ENCODE measurements around the gene HOXA3.
A peak's percentile ranks its signal among the peaks of the same experiment; 100 is the strongest.

HOXA3 gene

GRCh38 chr7:27154901-27155815 lies 2.8 kb upstream of the HOXA3 start:
- DNase-seq, result no peak

DNA sequence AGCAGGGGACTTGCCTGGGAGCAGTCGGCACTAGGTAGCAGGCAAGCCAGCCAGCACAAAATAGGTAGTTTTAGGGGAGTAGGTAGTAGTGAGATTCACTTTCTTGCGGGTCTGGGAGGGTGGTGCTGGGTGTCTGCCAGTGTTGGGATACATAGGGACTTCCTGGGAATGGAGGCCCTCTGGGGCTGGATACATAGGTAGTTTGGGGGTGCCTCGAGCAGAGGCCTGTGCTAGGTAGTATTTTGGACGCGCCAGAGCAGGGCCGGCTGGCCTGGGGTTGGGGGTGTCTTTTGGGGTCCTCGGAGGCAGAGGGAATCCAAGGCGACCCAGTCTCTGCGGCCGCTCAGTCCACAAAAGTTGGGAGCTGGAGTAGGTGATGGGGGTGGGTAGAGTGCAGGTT lies 2.0 kb upstream of the HOXA3 start:
- no peak for DNase-seq

DNA sequence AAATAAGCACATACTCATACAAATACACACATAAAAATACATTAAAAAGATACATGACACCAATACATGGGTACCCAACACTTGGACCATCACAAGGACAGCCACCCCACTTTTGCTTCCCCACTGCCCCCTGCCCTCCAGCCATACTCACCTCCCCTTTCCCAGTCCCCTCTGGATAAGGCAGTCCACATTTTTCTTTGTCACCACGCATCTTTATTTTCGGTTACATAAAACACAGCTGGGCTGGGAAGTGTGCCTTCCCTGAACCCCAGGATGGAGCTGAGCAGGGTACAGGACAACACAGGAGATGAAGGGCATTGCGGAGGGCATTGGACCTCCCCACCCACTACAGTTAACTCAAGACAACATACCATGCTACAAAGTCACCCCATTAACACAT lies 1.1 kb upstream of the HOXA3 start:
- DNase-seq, result no peak

GRCh38 chr7:27152816-27153442 lies 546 bp upstream of the HOXA3 start:
- no peak for DNase-seq

DNA sequence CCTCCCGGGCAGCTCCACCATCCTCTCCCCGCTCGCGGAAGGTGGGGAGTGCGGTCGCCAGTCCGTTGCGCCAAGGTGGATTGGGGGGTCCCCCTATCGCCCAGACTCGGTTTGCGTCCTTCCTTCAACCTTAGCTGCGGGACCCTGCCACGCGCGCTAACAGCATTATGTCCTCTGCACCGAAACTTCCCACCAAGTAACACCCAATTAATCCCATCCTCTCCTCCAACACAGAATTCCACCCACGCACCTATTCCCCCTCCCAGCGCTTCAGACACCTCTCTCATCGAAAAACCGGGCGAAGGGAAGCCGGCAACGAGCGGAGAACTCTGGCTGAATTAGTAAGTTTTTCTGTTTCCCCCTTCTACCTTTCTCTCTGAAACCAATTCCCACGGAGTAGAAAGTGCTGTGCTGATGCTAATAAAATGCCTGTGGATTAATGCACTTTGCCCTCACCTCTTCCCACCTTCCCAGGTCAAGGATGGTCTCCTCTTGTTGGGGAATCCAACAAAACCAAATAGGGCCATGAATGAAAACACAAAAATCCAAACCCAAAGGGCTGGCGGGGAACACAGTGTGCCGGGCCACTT lies 947 bp downstream of the HOXA3 start:
- DNase-seq, result no peak

DNA sequence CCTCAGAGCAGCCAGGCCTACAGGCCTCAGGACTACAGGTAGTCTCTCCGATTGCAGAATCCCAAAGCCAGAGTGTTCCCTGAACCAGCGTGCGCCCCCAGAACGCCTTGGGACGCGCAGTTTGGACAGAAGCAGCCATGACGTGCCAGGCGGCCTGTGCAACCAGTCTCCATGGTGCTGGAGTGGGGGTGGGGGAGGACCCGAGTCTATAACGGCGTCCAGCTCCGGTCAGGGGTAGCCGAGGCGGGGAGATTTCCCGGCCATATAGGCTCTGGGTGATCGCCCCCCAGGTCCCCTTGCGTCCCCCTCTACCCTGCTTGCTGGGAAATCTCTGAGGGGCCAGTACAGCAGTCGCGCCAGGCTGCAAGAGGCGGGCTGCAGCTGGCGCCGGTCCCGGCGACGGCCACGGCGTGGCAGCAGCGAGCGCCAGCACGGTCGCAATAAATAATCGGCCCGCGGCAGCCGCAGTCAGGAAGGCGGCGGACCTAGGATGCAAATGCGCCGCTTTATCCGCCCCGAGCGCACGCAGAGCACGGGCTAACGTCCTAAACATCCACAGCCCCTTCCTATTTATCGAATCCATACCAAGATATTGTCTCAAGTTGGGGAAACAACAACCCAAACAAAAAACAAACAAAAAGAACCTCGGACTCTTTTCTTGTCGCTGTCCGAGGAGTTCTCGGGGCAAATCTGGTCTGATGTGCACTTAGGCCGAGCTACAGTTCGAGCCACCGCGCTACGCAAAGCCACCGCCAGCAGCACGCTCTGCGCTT lies 1.6 kb downstream of the HOXA3 start:
- peak; percentile 68 for DNase-seq

- no peak for DNase-seq
Measured at GRCh38 chr7:27149842-27150567, 2.4 kb downstream of the HOXA3 start.

GRCh38 chr7:27148756-27149641 lies 3.4 kb downstream of the HOXA3 start:
- no peak for DNase-seq

DNA sequence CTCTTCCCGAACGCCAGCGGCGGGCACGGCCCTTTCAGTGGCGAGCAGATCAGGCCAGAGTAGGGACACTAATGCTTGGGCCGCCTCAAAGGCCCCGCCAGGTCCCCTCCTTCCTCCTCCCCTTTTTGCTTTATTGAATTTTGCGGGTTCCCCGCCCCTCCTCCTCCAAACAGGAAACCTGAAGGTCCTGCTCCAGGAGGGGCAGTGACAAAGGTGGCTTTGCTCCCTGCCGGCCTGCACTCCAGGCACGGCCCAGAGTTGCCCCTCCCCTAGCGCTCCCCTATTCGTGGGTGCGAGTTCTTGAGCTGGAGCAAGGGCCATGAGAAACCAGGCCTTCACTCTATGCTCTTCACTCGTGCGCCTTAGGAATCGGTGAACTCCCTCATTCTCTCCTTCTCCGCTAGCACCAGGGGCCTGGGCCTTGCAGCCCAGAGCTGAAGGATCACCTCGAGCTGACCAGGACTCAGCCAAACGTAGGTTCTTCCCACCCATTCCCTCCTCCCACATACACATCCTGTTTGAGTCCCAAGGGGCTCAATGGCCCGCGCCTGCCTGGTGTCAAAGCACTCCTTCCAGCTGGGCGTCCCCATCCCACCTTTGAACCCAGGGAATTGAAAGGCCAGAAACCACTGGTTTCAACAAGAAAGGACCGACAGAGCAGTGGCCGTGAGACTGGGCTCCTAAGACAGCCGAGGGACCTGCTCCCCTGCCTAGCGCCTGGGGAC lies 4.2 kb downstream of the HOXA3 start:
- no peak for DNase-seq

- no peak for DNase-seq
Measured at GRCh38 chr7:27147199-27148030, 5.0 kb downstream of the HOXA3 start, which contains the start of gene HOXA6. Gene HOXA6, minus strand, starts transcription at chr7:27147774. Its CDS starts 25 bp downstream, at chr7:27147749.

GRCh38 chr7:27146491-27147198 lies 5.7 kb downstream of the HOXA3 start:
- DNase-seq, result no peak

- no peak for DNase-seq
Measured at GRCh38 chr7:27145914-27146412, 6.4 kb downstream of the HOXA3 start.

DNA sequence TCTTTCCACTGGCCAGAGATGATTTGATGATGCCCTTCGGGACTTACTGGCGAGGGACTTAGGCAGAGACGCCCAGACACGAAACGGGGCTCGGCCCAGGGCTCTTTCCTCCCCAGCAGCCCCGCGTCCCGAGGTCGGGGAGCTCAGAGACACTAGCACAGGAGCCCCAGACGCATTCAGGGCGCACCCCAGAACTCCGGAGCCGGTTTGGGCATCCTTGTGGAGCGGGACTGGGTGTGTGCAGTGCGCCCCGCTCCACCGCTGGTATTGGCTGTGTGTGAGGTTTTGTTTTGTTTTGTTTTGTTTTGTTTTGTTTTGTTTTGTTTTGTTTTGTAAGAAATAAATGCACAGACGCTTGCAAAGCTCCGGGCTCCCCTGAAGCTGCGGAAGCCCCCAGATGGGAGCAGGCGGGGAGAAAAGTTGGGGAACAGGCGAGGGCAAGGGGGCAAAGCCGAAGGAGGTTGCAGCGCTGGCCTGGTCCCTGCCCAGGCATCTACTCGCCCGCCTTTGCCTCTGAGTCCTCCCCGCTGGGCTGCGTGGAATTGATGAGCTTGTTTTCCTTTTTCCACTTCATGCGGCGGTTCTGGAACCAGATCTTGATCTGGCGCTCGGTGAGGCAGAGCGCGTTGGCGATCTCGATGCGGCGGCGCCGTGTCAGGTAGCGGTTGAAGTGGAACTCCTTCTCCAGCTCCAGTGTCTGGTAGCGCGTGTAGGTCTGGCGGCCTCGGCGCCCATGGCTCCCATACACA lies 7.0 kb downstream of the HOXA3 start:
- DNase-seq, result no peak

DNA sequence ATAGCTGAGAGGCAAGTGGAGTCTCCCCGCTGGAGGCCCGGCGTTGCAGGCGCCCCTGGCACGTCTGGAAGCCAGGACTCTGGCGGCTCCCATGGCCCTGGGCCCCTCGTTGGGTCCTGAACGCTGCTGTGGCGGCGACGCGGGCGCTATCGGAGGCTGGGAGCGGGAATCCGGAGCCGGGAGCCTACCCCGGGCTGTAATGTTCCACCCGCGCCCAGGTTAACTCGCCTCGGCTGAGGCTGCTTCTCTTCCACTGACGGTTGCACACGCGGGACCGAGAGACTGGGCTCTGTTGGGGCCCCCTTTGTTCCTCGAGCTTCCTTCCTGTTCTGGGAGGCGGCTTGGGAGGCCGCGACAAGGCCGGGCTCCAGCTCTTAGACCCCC lies 7.6 kb downstream of the HOXA3 start:
- DNase-seq, result no peak

GRCh38 chr7:27143950-27144780 lies 8.2 kb downstream of the HOXA3 start:
- DNase-seq, result no peak

DNA sequence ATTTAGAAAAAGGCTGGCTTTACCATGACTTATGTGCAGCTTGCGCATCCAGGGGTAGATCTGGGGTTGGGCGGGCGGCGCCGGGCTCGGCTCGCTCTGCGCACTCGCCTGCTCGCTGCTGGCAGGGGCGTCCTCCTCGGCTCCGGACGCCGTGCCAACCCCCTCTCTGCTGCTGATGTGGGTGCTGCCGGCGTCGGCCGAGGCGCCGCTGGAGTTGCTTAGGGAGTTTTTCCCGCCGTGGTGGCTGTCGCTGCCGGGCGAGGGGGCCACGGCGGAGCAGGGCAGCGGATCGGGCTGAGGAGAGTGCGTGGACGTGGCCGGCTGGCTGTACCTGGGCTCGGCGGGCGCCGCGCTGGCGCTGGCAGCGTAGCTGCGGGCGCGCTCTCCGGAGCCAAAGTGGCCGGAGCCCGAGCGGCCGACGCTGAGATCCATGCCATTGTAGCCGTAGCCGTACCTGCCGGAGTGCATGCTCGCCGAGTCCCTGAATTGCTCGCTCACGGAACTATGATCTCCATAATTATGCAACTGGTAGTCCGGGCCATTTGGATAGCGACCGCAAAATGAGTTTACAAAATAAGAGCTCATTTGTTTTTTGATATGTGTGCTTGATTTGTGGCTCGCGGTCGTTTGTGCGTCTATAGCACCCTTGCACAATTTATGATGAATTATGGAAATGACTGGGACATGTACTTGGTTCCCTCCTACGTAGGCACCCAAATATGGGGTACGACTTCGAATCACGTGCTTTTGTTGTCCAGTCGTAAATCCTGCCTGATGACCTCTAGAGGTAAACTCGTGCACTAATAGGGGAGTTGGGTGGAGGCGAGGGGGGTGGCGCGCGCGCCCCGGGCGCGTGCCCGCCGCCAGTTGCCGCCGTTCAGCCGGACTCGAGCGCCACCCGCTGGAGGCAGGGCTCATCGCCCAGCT lies 9.1 kb downstream of the HOXA3 start, which contains the start of gene HOXA5:
Gene HOXA5 (minus strand): TSS at position 659 of the 927 bp plus-strand sequence. CDS start 74 bp downstream, at position 585.
- no peak for DNase-seq

Data from CD4-positive, alpha-beta T cell treated with Interleukin-21 for 1 hour (primary cell).